OCI-M2 (cell line): Measurements from ENCODE around the gene C12orf75.

ENCODE experiments used
- DNase-seq: peaks from one replicate; lab custom pipeline; 2025; ENCODE audit not compliant: unreplicated experiment; lab: John Stamatoyannopoulos, UW

C12orf75 gene

GRCh38 chr12:105409279-105409678 is 78.8 kb downstream of the C12orf75 start:
- DNase-seq, result no peak

DNA sequence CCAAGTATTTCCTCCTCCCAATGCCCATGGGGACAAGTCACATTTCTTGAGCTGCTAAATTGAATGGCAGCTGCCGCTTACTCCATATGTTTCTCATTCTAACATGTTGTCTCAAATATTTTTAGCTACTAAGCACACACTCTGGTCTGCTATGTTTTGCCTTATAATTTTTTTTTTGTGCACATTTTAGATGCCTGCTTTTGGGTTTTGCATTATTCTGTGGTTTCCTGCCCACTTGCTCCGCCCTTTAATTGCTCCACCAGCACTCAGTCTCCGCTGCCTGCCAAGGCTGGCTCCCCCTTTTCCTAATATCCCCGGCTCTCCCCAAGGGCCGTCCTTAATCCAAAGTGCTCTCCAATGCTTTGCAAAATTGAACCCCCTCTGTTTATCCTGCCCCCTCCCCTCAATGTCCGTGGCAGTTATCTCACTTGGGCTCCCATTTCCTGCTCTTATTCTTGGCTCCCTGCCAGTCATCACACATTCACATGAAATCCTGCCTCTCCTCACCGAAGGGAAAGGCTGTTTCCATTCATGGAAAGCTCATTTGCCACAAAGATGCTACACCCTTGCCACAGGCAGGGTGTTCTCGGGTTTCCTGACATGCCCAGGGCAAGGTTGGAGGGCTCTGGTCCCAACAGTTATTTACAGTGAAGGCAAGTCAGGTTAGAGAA is 79.4 kb downstream of the C12orf75 start:
- no peak for DNase-seq

- DNase-seq, result no peak
These were observed 83.5 kb downstream of the C12orf75 start for GRCh38 chr12:105413911-105414487.

DNA sequence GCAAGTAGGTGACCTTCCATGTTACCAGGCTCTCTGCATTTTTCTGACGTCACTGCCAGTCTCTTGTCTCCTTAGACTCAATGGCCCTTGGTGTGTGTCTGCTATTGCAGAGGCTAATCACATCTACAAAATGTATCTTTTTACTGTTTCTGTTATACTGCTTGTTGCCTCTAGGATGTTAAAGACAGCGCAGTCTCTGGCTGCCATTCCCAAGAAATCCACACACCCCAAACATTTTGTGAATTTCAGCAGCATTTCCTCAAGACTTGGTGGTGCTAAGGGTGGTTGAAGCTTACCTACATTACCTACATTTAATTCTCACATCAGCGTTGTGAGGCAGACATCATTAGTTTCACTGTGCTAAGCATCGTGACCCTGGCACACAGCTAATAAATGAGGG is 87.2 kb downstream of the C12orf75 start:
- DNase-seq, result no peak

DNA sequence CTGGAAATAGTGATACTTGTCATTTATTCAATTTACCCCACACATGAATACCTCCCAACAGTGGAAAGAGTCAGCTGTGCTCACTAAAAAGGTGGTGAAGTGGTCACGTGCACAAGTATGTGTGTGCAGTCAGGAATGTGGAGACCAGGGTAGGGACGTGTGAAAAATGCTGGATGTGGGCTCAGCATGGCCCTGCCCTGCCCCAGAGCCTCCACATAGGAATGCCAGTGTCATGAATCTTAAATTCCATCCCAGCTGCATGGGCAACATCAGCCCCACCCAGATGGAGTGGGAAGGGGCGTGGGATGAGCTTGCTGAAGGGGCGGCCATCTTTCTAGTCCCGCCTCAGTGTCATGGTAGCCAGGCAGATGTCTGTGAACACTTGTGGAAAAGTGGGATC is 87.7 kb downstream of the C12orf75 start:
- no peak for DNase-seq

DNA sequence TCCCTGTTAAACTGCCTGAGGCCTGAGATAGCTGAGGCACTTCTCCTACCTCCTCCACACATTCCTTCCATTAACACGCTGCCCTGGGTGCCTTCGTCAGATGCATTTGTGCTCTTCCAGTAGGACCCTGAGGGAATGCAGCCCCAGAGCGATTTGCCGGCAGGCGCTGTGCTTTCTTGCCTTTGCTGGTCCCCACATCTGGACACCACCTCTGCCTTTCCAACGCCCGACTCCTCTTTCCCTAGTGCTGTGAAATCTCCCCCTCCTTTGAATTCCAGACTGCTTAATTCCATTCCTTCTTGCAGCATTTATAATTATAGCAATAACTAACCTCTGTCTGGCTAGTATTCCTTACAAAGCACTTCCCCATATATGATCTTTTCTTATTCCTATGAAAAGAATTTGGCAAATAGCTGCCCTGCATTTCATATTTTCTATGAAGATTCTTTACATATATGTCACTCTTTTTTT is 88.4 kb downstream of the C12orf75 start:
- DNase-seq, result no peak

DNA sequence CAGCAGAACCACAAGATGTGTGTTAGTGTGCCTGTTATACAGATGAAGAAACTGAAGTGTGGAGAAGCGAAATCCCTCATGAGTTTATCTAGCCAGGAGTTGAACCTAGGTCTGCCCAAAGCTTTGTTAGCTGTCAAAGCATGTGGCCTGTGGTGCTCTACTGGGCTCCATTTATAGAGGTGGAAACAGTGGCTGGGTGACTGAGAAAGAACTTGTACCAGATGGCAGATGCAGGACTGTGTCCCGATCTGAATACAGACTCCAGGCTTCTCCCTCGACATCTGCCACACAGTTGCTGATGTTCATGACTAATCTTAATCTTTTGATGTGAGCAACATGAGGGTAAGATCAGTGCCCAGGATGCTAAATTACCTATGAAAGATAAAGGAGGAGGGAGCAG is 89.1 kb downstream of the C12orf75 start:
- no peak for DNase-seq

- no peak for DNase-seq
These were observed 89.6 kb downstream of the C12orf75 start for GRCh38 chr12:105420046-105420445.

GRCh38 chr12:105420659-105421240 is 90.3 kb downstream of the C12orf75 start:
- peak; percentile 2 for DNase-seq
